Keratinocyte (primary cell): Measurements from ENCODE around the gene COMMD2.

ENCODE experiments used
- CTCF ChIP-seq, 3 experiments: IDR thresholded peaks in 1 of 3; conservative IDR thresholded peaks in 1 of 3; optimal IDR thresholded peaks in 1 of 3; 2 replicates in 2 of 3; 3 replicates in 1 of 3; pipeline versions ENCODE3 to v1.5.1; 2011; ENCODE audit warnings: low read length in 3 of 3, mild to moderate bottlenecking in 3 of 3, moderate library complexity in 2 of 3, control low read depth in 1 of 3, inconsistent platforms in 1 of 3; ENCODE audit not compliant: insufficient read depth in 2 of 3; ENCODE audit errors: extremely low read depth in 1 of 3
- EZH2 ChIP-seq: IDR thresholded peaks from one replicate; pipeline ENCODE4 v1.6.1; 2012; ENCODE audit warnings: inconsistent platforms, mild to moderate bottlenecking, low read length, moderate library complexity

- TF ChIP-seq CTCF (optimal IDR thresholded peaks at IDR 0.05 in 1 of 3, IDR thresholded peaks at IDR 0.05 in 1 of 3, conservative IDR thresholded peaks at IDR 0.05 in 1 of 3; ENCODE audit: extremely low read depth in 1 of 3, insufficient read depth in 2 of 3, low read length in 3 of 3) = no peak
- no peak for TF ChIP-seq EZH2
These were observed 43.7 kb upstream of the COMMD2 start for GRCh38 chr3:149796026-149796425.
